Measurements from ENCODE around the gene ZNF74.
"Not testable (repeated sequence)": the region's sequence is repeated elsewhere in the genome, so short reads cannot be mapped to it uniquely, and the experiment has no call there.

Gene ZNF74

GRCh38 chr22:20393705-20394476, at the start of gene ZNF74:
Gene ZNF74, plus strand, starts transcription at chr22:20394151. Its CDS starts 478 bp downstream, at chr22:20394629.
- H3K27ac ChIP-seq (ENCODE audit: low read depth, low read length), result peak within 1 kb of the TSS; percentile 81
- H3K36me3 ChIP-seq (ENCODE audit: insufficient read depth, low read length), result no peaks in the 10 kb centered on the region
- peak within 1 kb of the TSS; percentile 73 to 95 for H3K4me3 ChIP-seq (ENCODE audit: low read depth in 1 of 2, low read length in 2 of 2)
- peaks cover 17% of the 10 kb centered on the region for H3K4me1 ChIP-seq (ENCODE audit: insufficient read depth, low read length)
- H3K9ac ChIP-seq (ENCODE audit: low read length), result peak within 1 kb of the TSS; percentile 50
- H3K9me3 ChIP-seq (ENCODE audit: low read length), result no peaks in the 10 kb centered on the region
- H3K27me3 ChIP-seq (ENCODE audit: control insufficient read depth in 1 of 2, insufficient read depth in 2 of 2, low read length in 2 of 2), result no peaks in the 10 kb centered on the region

GRCh38 chr22:20346553-20346952, 47.4 kb upstream of the ZNF74 start:
- not testable (repeated sequence) for H3K27me3 ChIP-seq (ENCODE audit: control insufficient read depth in 1 of 2, insufficient read depth in 2 of 2, low read length in 2 of 2); H3K9me3 ChIP-seq (ENCODE audit: low read length); H3K4me3 ChIP-seq (ENCODE audit: low read depth in 1 of 2, low read length in 2 of 2); H3K4me1 ChIP-seq (ENCODE audit: insufficient read depth, low read length); H3K27ac ChIP-seq (ENCODE audit: low read depth, low read length); H3K9ac ChIP-seq (ENCODE audit: low read length); H3K36me3 ChIP-seq (ENCODE audit: insufficient read depth, low read length)

- not testable (repeated sequence) for H3K9ac ChIP-seq (ENCODE audit: low read length); H3K36me3 ChIP-seq (ENCODE audit: insufficient read depth, low read length); H3K4me1 ChIP-seq (ENCODE audit: insufficient read depth, low read length); H3K27me3 ChIP-seq (ENCODE audit: control insufficient read depth in 1 of 2, insufficient read depth in 2 of 2, low read length in 2 of 2); H3K4me3 ChIP-seq (ENCODE audit: low read depth in 1 of 2, low read length in 2 of 2); H3K27ac ChIP-seq (ENCODE audit: low read depth, low read length); H3K9me3 ChIP-seq (ENCODE audit: low read length)
These were observed 41.4 kb upstream of the ZNF74 start for GRCh38 chr22:20352536-20352935.

DNA sequence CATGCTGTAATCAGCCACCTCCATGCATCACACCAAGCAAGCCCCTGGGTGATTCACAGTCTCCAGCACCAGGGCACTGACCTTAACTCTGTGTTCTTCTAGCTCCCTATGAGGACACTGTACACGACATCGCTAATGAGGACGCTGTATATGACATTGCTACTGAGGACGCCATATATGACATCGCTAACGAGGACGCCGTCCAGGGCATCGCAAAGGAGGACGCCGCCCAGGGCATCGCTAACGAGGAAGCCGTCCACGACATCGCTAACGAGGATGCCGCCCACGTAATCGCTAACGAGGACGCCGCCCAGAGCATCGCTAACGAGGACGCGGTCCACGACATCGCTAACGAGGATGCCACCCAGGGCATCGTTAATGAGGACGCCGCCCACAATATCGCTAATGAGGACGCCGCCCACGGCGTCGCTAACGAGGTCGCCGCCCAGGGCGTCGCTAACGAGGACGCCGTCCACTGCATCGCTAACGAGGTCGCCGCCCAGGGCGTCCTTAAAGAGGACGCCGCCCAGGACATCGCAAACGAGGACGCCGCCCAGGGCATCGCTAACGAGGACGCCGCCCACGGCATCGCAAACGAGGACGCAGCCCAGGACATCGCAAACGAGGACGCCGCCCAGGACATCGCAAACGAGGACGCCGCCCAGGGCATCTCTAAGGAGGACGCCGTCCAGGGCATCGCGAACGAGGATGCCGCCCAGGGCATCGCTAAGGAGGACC, 39.5 kb upstream of the ZNF74 start:
- H3K9ac ChIP-seq (ENCODE audit: low read length), result no peak overlapping the region
- H3K27ac ChIP-seq (ENCODE audit: low read depth, low read length), result no peak overlapping the region
- no peaks in the 10 kb centered on the region for H3K9me3 ChIP-seq (ENCODE audit: low read length)
- no peaks in the 10 kb centered on the region for H3K36me3 ChIP-seq (ENCODE audit: insufficient read depth, low read length)
- H3K27me3 ChIP-seq (ENCODE audit: control insufficient read depth in 1 of 2, insufficient read depth in 2 of 2, low read length in 2 of 2), result no peaks in the 10 kb centered on the region
- H3K4me1 ChIP-seq (ENCODE audit: insufficient read depth, low read length), result no peaks in the 10 kb centered on the region
- H3K4me3 ChIP-seq (ENCODE audit: low read depth in 1 of 2, low read length in 2 of 2), result no peak overlapping the region

DNA sequence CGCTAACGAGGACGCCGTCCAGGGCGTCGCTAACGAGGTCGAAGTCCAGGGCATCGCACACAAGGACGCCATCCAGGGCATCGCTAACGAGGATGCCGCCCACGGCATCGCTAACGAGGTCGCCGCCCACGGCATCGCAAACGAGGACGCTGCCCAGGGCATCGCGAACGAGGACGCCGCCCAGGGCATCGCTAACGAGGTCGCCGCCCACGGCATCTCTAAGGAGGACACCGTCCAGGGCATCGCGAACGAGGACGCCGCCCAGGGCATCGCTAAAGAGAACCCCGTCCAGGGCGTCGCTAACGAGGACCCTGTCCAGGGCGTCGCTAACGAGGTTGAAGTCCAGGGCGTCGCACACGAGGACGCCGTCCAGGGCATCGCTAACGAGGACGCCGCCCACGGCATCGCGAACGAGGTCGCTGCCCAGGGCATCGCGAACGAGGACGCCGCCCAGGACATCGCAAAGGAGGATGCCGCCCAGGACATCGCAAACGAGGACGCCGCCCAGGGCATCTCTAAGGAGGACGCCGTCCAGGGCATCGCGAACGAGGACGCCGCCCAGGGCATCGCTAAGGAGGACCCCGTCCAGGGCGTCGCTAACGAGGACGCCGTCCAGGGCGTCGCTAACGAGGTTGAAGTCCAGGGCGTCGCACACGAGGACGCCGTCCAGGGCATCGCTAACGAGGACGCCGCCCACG, 37.9 kb upstream of the ZNF74 start:
- not testable (repeated sequence) for H3K9me3 ChIP-seq (ENCODE audit: low read length); H3K4me3 ChIP-seq (ENCODE audit: low read depth in 1 of 2, low read length in 2 of 2); H3K27ac ChIP-seq (ENCODE audit: low read depth, low read length)

DNA sequence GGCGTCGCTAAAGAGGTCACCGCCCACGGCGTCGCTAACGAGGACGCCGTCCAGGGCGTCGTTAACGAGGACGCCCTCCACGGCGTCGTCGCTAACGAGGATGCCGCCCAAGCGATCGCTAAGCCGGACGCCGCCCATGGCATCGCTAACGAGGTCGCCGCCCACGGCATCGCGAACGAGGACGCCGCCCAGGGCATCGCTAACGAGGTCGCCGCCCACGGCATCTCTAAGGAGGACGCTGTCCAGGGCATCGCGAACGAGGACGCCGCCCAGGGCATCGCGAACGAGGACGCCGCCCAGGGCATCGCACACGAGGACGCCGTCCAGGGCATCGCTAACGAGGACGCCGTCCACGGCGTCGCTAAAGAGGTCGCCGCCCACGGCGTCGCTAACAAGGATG, 37.0 kb upstream of the ZNF74 start:
- H3K36me3 ChIP-seq (ENCODE audit: insufficient read depth, low read length); H3K4me1 ChIP-seq (ENCODE audit: insufficient read depth, low read length); H3K9ac ChIP-seq (ENCODE audit: low read length); H3K27ac ChIP-seq (ENCODE audit: low read depth, low read length); H3K27me3 ChIP-seq (ENCODE audit: control insufficient read depth in 1 of 2, insufficient read depth in 2 of 2, low read length in 2 of 2); H3K4me3 ChIP-seq (ENCODE audit: low read depth in 1 of 2, low read length in 2 of 2); H3K9me3 ChIP-seq (ENCODE audit: low read length): not testable (repeated sequence)

More for the DNA sequence above, 37.9 kb upstream of the ZNF74 start:
- not testable (repeated sequence) for H3K27me3 ChIP-seq (ENCODE audit: control insufficient read depth in 1 of 2, insufficient read depth in 2 of 2, low read length in 2 of 2); H3K9ac ChIP-seq (ENCODE audit: low read length); H3K4me1 ChIP-seq (ENCODE audit: insufficient read depth, low read length); H3K36me3 ChIP-seq (ENCODE audit: insufficient read depth, low read length)

GRCh38 chr22:20357967-20358366, 36.0 kb upstream of the ZNF74 start:
- H3K4me3 ChIP-seq (ENCODE audit: low read depth in 1 of 2, low read length in 2 of 2); H3K9ac ChIP-seq (ENCODE audit: low read length); H3K36me3 ChIP-seq (ENCODE audit: insufficient read depth, low read length); H3K4me1 ChIP-seq (ENCODE audit: insufficient read depth, low read length); H3K9me3 ChIP-seq (ENCODE audit: low read length); H3K27me3 ChIP-seq (ENCODE audit: control insufficient read depth in 1 of 2, insufficient read depth in 2 of 2, low read length in 2 of 2); H3K27ac ChIP-seq (ENCODE audit: low read depth, low read length): not testable (repeated sequence)

DNA sequence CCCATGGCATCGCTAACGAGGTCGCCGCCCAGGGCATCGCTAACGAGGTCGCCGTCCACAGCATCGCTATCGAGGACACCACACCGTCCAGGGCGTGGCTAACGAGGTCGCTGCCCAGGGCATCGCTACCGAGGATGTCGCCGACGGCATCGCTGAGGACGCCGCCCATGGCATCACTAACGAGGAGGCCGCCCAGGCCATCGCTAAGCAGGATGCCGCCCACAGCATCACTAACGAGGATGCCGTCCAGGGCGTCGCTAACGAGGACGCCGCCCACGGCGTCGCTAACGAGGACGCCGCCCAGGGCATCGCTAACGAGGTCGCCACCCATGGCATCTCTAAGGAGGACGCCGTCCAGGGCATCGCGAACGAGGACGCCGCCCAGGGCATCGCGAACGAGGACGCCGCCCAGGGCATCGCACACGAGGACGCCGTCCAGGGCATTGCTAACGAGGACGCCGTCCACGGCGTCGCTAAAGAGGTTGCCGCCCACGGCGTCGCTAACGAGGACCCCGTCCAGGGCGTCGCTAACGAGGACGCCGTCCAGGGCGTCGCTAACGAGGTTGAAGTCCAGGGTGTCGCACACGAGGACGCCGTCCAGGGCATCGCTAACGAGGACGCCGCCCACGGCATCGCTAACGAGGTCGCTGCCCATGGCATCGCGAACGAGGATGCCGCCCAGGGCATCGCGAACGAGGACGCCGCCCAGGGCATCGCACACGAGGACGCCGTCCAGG, 35.3 kb upstream of the ZNF74 start:
- not testable (repeated sequence) for H3K4me3 ChIP-seq (ENCODE audit: low read depth in 1 of 2, low read length in 2 of 2); H3K4me1 ChIP-seq (ENCODE audit: insufficient read depth, low read length); H3K36me3 ChIP-seq (ENCODE audit: insufficient read depth, low read length); H3K9ac ChIP-seq (ENCODE audit: low read length); H3K27me3 ChIP-seq (ENCODE audit: control insufficient read depth in 1 of 2, insufficient read depth in 2 of 2, low read length in 2 of 2); H3K9me3 ChIP-seq (ENCODE audit: low read length); H3K27ac ChIP-seq (ENCODE audit: low read depth, low read length)

GRCh38 chr22:20360261-20360660, 33.7 kb upstream of the ZNF74 start:
- H3K4me1 ChIP-seq (ENCODE audit: insufficient read depth, low read length); H3K27ac ChIP-seq (ENCODE audit: low read depth, low read length); H3K9ac ChIP-seq (ENCODE audit: low read length); H3K27me3 ChIP-seq (ENCODE audit: control insufficient read depth in 1 of 2, insufficient read depth in 2 of 2, low read length in 2 of 2); H3K4me3 ChIP-seq (ENCODE audit: low read depth in 1 of 2, low read length in 2 of 2); H3K9me3 ChIP-seq (ENCODE audit: low read length); H3K36me3 ChIP-seq (ENCODE audit: insufficient read depth, low read length): not testable (repeated sequence)

DNA sequence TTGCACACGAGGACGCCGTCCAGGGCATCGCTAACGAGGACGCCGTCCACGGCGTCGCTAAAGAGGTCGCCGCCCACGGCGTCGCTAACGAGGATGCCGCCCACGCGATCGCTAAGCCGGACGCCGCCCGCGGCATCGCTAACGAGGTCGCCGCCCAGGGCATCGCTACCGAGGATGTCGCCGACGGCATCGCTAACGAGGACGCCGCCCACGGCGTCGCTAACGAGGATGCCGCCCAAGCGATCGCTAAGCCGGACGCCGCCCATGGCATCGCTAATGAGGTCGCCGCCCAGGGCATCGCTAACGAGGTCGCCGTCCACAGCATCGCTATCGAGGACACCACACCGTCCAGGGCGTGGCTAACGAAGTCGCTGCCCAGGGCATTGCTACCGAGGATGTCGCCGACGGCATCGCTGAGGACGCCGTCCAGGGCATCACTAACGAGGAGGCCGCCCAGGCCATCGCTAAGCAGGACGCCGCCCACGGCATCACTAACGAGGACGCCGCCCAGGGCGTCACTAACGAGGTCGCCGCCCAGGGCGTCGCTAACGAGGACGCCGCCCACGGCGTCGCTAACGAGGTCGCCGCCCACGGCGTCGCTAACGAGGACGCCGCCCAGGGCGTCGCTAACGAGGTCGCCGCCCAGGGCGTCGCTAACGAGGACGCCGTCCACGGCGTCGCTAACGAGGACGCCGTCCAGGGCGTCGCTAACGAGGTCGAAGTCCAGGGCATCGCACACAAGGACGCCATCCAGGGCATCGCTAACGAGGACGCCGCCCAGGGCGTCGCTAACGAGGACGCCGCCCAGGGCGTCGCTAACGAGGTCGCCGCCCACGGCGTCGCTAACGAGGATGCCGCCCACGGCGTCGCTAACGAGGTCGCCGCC, 32.8 kb upstream of the ZNF74 start:
- not testable (repeated sequence) for H3K27ac ChIP-seq (ENCODE audit: low read depth, low read length); H3K9me3 ChIP-seq (ENCODE audit: low read length)

More for the DNA sequence above, 32.8 kb upstream of the ZNF74 start:
- not testable (repeated sequence) for H3K36me3 ChIP-seq (ENCODE audit: insufficient read depth, low read length); H3K4me3 ChIP-seq (ENCODE audit: low read depth in 1 of 2, low read length in 2 of 2); H3K4me1 ChIP-seq (ENCODE audit: insufficient read depth, low read length); H3K9ac ChIP-seq (ENCODE audit: low read length); H3K27me3 ChIP-seq (ENCODE audit: control insufficient read depth in 1 of 2, insufficient read depth in 2 of 2, low read length in 2 of 2)
